Stimulated activated CD8-positive, alpha-beta memory T cell treated with anti-CD3 and anti-CD28 coated beads, Interleukin-7, amount 100 ng/mL, for 4 hours (primary cell): ENCODE measurements around the gene PGP.

Experiments used
- DNase-seq, 2 donors: peaks; one replicate each; pipeline ENCODE4 v3.0.0-alpha.2; 2020; ENCODE audit warnings: low read depth in 2 of 2

Gene PGP

GRCh38 chr16:2166263-2167067 is 48.2 kb downstream of the PGP start:
- DNase-seq, result no peak

GRCh38 chr16:2165861-2166260 is 48.8 kb downstream of the PGP start:
- no peak for DNase-seq

- DNase-seq, result no peak
Observed at GRCh38 chr16:2163211-2163881, 51.3 kb downstream of the PGP start.

GRCh38 chr16:2162676-2163118 is 51.9 kb downstream of the PGP start:
- no peak for DNase-seq

GRCh38 chr16:2161911-2162310 is 52.7 kb downstream of the PGP start:
- DNase-seq, result no peak
